ENCODE results near the gene MARCHF6.

- TF ChIP-seq ZNF384 (IDR thresholded peaks at IDR 0.05; ENCODE audit: low read depth, low read length) = no peak
- TF ChIP-seq ZNF184 (CRISPR knock-in tag; IDR thresholded peaks at IDR 0.05) = no peak
- no peak for TF ChIP-seq SREBF2 (CRISPR knock-in tag; IDR thresholded peaks at IDR 0.05)
- no peak for TF ChIP-seq ID3 (CRISPR knock-in tag; IDR thresholded peaks at IDR 0.05)
- TF ChIP-seq ID3 (tag; IDR thresholded peaks at IDR 0.05) = no peak
- no peak for TF ChIP-seq GTF2F1 (IDR thresholded peaks at IDR 0.05; ENCODE audit: low read depth, low read length)
- TF ChIP-seq MTF1 (CRISPR knock-in tag; IDR thresholded peaks at IDR 0.05; ENCODE audit: borderline replicate concordance) = no peak
- TF ChIP-seq MAFK (IDR thresholded peaks at IDR 0.05; ENCODE audit: low read length) = no peak
- TF ChIP-seq CTCF (IDR thresholded peaks at IDR 0.05 in 2 of 3, conservative IDR thresholded peaks at IDR 0.05 in 1 of 3; ENCODE audit: insufficient read depth in 2 of 3, low read depth in 1 of 3, low read length in 3 of 3) = no peak
- TF ChIP-seq ZFP36 (IDR thresholded peaks at IDR 0.05; ENCODE audit: low read depth, low read length, partially characterized antibody) = no peak
- no peak for TF ChIP-seq ZNF445 (CRISPR knock-in tag; IDR thresholded peaks at IDR 0.05; ENCODE audit: low read depth)
Measured at GRCh38 chr5:10381803-10382202, 28.3 kb downstream of the MARCHF6 start.
